WTC11 (cell line): ENCODE results near the gene SLIT1.

Experiments
- ATF2 ChIP-seq: sonication (generic); formaldehyde crosslinking; IDR thresholded peaks from 2 replicates; pipeline ENCODE4 v1.8.1; 2022; ENCODE audit warnings: low read depth, missing genetic modification reagents, borderline replicate concordance
- CTCF ChIP-seq: fragments of 200-600 bp; IDR thresholded peaks from 2 replicates; pipeline ENCODE4 v1.8.0; 2022; ENCODE audit warnings: antibody characterized with exemption
- ESRRA ChIP-seq: sonication (generic); formaldehyde crosslinking; IDR thresholded peaks from 2 replicates; pipeline ENCODE4 v1.8.1; 2022; ENCODE audit warnings: mild to moderate bottlenecking, missing genetic modification reagents, borderline replicate concordance
- IRF1 ChIP-seq: sonication (generic); formaldehyde crosslinking; IDR thresholded peaks from 2 replicates; pipeline ENCODE4 v1.8.0; 2023; ENCODE audit warnings: missing genetic modification reagents
- MAX ChIP-seq: sonication (generic); formaldehyde crosslinking; IDR thresholded peaks from 2 replicates; pipeline ENCODE4 v1.8.0; 2022; ENCODE audit warnings: mild to moderate bottlenecking, missing genetic modification reagents
- MXD4 ChIP-seq: fragments of 250-450 bp; sonication (Bioruptor Pico); IDR thresholded peaks from 2 replicates; pipeline ENCODE4 v1.8.0; 2021; ENCODE audit warnings: mild to moderate bottlenecking, moderate library complexity, borderline replicate concordance
- MYBL2 ChIP-seq: sonication (generic); formaldehyde crosslinking; IDR thresholded peaks from 2 replicates; pipeline ENCODE4 v1.8.1; 2023; ENCODE audit warnings: mild to moderate bottlenecking, moderate library complexity, missing genetic modification reagents
- NR2C2 ChIP-seq: sonication (generic); formaldehyde crosslinking; IDR thresholded peaks from 2 replicates; pipeline ENCODE4 v1.8.0; 2022; ENCODE audit warnings: mild to moderate bottlenecking, missing genetic modification reagents
- ZNF512 ChIP-seq: sonication (generic); formaldehyde crosslinking; IDR thresholded peaks from 2 replicates; pipeline ENCODE4 v1.8.1; 2022; ENCODE audit warnings: missing genetic modification reagents, borderline replicate concordance

- TF ChIP-seq CTCF (no peak), ATF2 (CRISPR knock-in tag) (no peak), ZNF512 (CRISPR knock-in tag) (no peak), MAX (CRISPR knock-in tag) (no peak), IRF1 (CRISPR knock-in tag) (no peak), MYBL2 (CRISPR knock-in tag) (no peak), MXD4 (CRISPR knock-in tag) (no peak), ESRRA (CRISPR knock-in tag) (no peak), NR2C2 (CRISPR knock-in tag) (no peak)
These were observed 146.1 kb downstream of the SLIT1 start for GRCh38 chr10:97039538-97040247.
